Endothelial cell of umbilical vein (primary cell): ENCODE results near the gene LRRC8D. TPM values are rescaled to one million over a fixed set of nuclear protein-coding genes. Genes with fewer than 3 reads are reported as not detected.

Source experiments
- BruUV-seq: library from RNA; stranded (reverse); fragments of 400-500 nt; replicated peaks from 2 replicates; lab custom pipeline; 2021; lab: Mats Ljungman, UMichigan
- CTCF ChIA-PET: fragments of 300-600, 350-600 bp; sonication (Branson Sonifier 250); formaldehyde crosslinking; loops from one replicate; lab custom pipeline; 2021; ENCODE audit warnings: antibody characterized with exemption, inconsistent platforms; lab: Charles Lee
- POLR2A ChIA-PET: fragments of 300-600, 350-600 bp; sonication (Branson Sonifier 250); formaldehyde crosslinking; loops from one replicate; lab custom pipeline; 2021; ENCODE audit warnings: antibody characterized with exemption, inconsistent platforms; lab: Charles Lee
- DNase-seq: peaks from one replicate; pipeline ENCODE4 v3.0.0-alpha.2; 2011; ENCODE audit warnings: low read depth, low spot score
- FAIRE-seq: peaks from 2 replicates; lab custom pipeline; 2011; peaks lifted over from hg19 to GRCh38; lab: Jason Lieb, UNC
- H2AFZ ChIP-seq: 2 replicates; pipeline ENCODE4 v1.6.0; 2012; ENCODE audit warnings: low read depth, low read length, control low read depth, inconsistent platforms
- H3K27ac ChIP-seq: 2 replicates; pipeline ENCODE4 v1.5.1; 2011; ENCODE audit warnings: low read depth, mild to moderate bottlenecking, control low read depth, low read length, moderate library complexity; ENCODE audit not compliant: insufficient read depth
- H3K27me3 ChIP-seq, 2 experiments: 2 replicates each; pipeline versions ENCODE4 v1.6.0 to v1.6.1; 2011; ENCODE audit warnings: low read length in 2 of 2, mixed read lengths in 1 of 2; ENCODE audit not compliant: control insufficient read depth in 2 of 2, insufficient read depth in 2 of 2
- H3K36me3 ChIP-seq, 2 experiments: 2 replicates in 1 of 2; 3 replicates in 1 of 2; pipeline ENCODE4 v1.5.1; 2011; ENCODE audit warnings: low read length in 2 of 2, mild to moderate bottlenecking in 1 of 2, moderate library complexity in 1 of 2; ENCODE audit not compliant: control insufficient read depth in 2 of 2, insufficient read depth in 2 of 2; ENCODE audit errors: extremely low read depth in 1 of 2
- H3K4me1 ChIP-seq: 3 replicates; pipeline ENCODE4 v1.5.1; 2011; ENCODE audit warnings: mild to moderate bottlenecking, low read length; ENCODE audit not compliant: control insufficient read depth, insufficient read depth; ENCODE audit errors: extremely low read depth
- H3K4me2 ChIP-seq: 2 replicates; pipeline ENCODE4 v1.6.1; 2011; ENCODE audit warnings: low read length, control low read depth, mixed read lengths; ENCODE audit not compliant: insufficient read depth
- H3K4me3 ChIP-seq, 3 experiments: fragments of 200-600 bp in 1 of 3; sonication (generic), shearing (Covaris generic) in 1 of 3; replicated peaks in 1 of 3; 2 replicates each; pipeline ENCODE4 v1.5.1; 2011 to 2016; ENCODE audit warnings: control low read depth in 3 of 3, low read length in 3 of 3, mild to moderate bottlenecking in 2 of 3, inconsistent platforms in 1 of 3, low read depth in 1 of 3, moderate library complexity in 1 of 3; ENCODE audit not compliant: insufficient read depth in 1 of 3
- H3K79me2 ChIP-seq: 2 replicates; pipeline ENCODE4 v1.6.0; 2012; ENCODE audit warnings: low read length, inconsistent platforms; ENCODE audit not compliant: control insufficient read depth, insufficient read depth
- H3K9ac ChIP-seq: replicated peaks from 2 replicates; pipeline ENCODE3; 2011; ENCODE audit warnings: low read length, control low read depth; ENCODE audit not compliant: insufficient read depth; ENCODE audit errors: extremely low read depth
- H3K9me1 ChIP-seq: replicated peaks from 3 replicates; pipeline ENCODE4 v1.6.0; 2011; ENCODE audit warnings: mild to moderate bottlenecking, low read length; ENCODE audit not compliant: control insufficient read depth, insufficient read depth; ENCODE audit errors: extremely low read depth
- H3K9me3 ChIP-seq: replicated peaks from 2 replicates; pipeline ENCODE4 v1.5.1; 2012; ENCODE audit warnings: low read length, inconsistent platforms; ENCODE audit not compliant: control insufficient read depth, insufficient read depth
- H4K20me1 ChIP-seq: replicated peaks from 2 replicates; pipeline ENCODE3; 2011; ENCODE audit warnings: mild to moderate bottlenecking, low read length; ENCODE audit not compliant: control insufficient read depth, insufficient read depth; ENCODE audit errors: extremely low read depth
- CTCF ChIP-seq, 2 donors: IDR thresholded peaks; 1 replicate in 1 of 2; 2 replicates in 1 of 2; pipeline ENCODE4 v1.5.1; 2011; ENCODE audit warnings: low read length in 2 of 2, mild to moderate bottlenecking in 2 of 2, moderate library complexity in 2 of 2, control low read depth in 1 of 2, inconsistent platforms in 1 of 2, low read depth in 1 of 2; ENCODE audit not compliant: insufficient read depth in 1 of 2; ENCODE audit errors: extremely low read depth in 1 of 2
- EZH2 ChIP-seq: IDR thresholded peaks from 2 replicates; pipeline ENCODE4 v1.6.1; 2012; ENCODE audit warnings: borderline replicate concordance, low read depth, mild to moderate bottlenecking, moderate library complexity, low read length, inconsistent platforms; ENCODE audit not compliant: severe bottlenecking
- FOS ChIP-seq: IDR thresholded peaks from 2 replicates; pipeline ENCODE4 v1.6.1; 2011; ENCODE audit warnings: mild to moderate bottlenecking, low read length, moderate library complexity, borderline replicate concordance; ENCODE audit not compliant: insufficient read depth
- GATA2 ChIP-seq: IDR thresholded peaks from 2 replicates; pipeline ENCODE4 v1.7.0; 2011; ENCODE audit warnings: low read depth, mild to moderate bottlenecking, moderate library complexity, mixed read lengths, low read length; ENCODE audit not compliant: insufficient read length, insufficient read depth
- JUN ChIP-seq: IDR thresholded peaks from 2 replicates; pipeline ENCODE4 v1.6.1; 2011; ENCODE audit warnings: borderline replicate concordance, low read depth; ENCODE audit not compliant: insufficient read length, insufficient read depth
- MAX ChIP-seq: IDR thresholded peaks from 2 replicates; pipeline ENCODE4 v1.6.1; 2011; ENCODE audit not compliant: insufficient read depth, insufficient read length
- MYC ChIP-seq: IDR thresholded peaks from one replicate; pipeline ENCODE4 v1.6.1; 2011; ENCODE audit warnings: mild to moderate bottlenecking, low read depth, low read length
- POLR2A ChIP-seq: IDR thresholded peaks from 2 replicates; pipeline ENCODE4 v1.6.1; 2012; ENCODE audit warnings: low read depth, mild to moderate bottlenecking, control low read depth, low read length
- POLR2AphosphoS5 ChIP-seq: IDR thresholded peaks from 2 replicates; pipeline ENCODE4 v1.6.1; 2012; ENCODE audit warnings: low read depth, mild to moderate bottlenecking, control low read depth, low read length, moderate library complexity; ENCODE audit not compliant: insufficient read depth
- dilution Hi-C: fragments of 300-500 bp; cut with MboI; formaldehyde crosslinking; loops from one replicate; pipeline ENCODE4 v1.15.0; 2019; ENCODE audit warnings: low sequenced_read_pairs; ENCODE audit not compliant: extremely low pct_ligation_motif_present
- intact Hi-C: fragments of 100-400 bp; cut with micrococcal nuclease; formaldehyde crosslinking; loops from one replicate; pipeline ENCODE4 v1.10.0; 2022
- polyA plus RNA-seq, 4 experiments: library from polyadenylated mRNA; depleted of rRNA in 3 of 4; stranded (reverse) in 3 of 4; unstranded in 1 of 4; fragments of >200 nt; gene quantifications; 2 replicates each; pipeline versions ENCODE4 v1.2.1 to v1.2.3, GENCODE V29; 2011 to 2012; ENCODE audit warnings: missing spikeins in 1 of 4
- total RNA-seq: library from RNA; stranded (reverse); gene quantifications from 2 replicates; pipeline ENCODE4 v1.2.3, GENCODE V29; 2021

The LRRC8D gene
- total and polyA plus RNA-seq, 2 donors (not counting 3 experiments of a cell fraction or from before 2014, with no cell fraction given): 31.9 to 37.7 TPM

- FAIRE-seq (no peak), DNase-seq (no peak)
- CTCF ChIA-PET: no interaction called here
- Histone ChIP-seq H3K9me1 (no peaks in the 10 kb centered on the region), H2AFZ (no peak overlapping the region), H3K4me3 (no peak overlapping the region), H3K27ac (no peak overlapping the region), H3K36me3 (no peaks in the 10 kb centered on the region), H3K9ac (no peak overlapping the region), H4K20me1 (no peaks in the 10 kb centered on the region), H3K4me1 (peaks cover 40% of the 10 kb centered on the region), H3K27me3 (no peaks in the 10 kb centered on the region), H3K9me3 (peaks cover 3% of the 10 kb centered on the region), H3K79me2 (peaks cover 9% of the 10 kb centered on the region), H3K4me2 (no peak overlapping the region)
- dilution Hi-C loops (no loop called here), intact Hi-C loops (no loop called here)
- TF ChIP-seq MYC (no peak), JUN (no peak), POLR2A (no peak), POLR2AphosphoS5 (no peak), EZH2 (no peak), GATA2 (no peak), MAX (no peak), CTCF (IDR thresholded peaks at IDR 0.05; ENCODE audit: extremely low read depth in 1 of 2, insufficient read depth in 1 of 2, low read depth in 1 of 2, low read length in 2 of 2) (no peak), FOS (no peak)
- POLR2A ChIA-PET: no interaction called here
- BruUV-seq: no TSS peak
Measured at GRCh38 chr1:89882348-89883029, 61.7 kb downstream of the LRRC8D start.
